CD4-positive, CD25-positive, alpha-beta regulatory T cell (primary cell): ENCODE measurements around the gene PTPRN2. TPM values are rescaled to one million over a fixed set of nuclear protein-coding genes. Genes with fewer than 3 reads are reported as not detected.

Experiments used
- ATAC-seq, 2 donors: fragments of 150-1000 bp; cut with Tn5 transposase; one replicate each; pipeline ENCODE4 v1.10.0; 2021; ENCODE audit warnings: low read depth in 2 of 2, moderate number of reproducible peaks in 2 of 2, moderate library complexity in 1 of 2
- DNase-seq, 3 donors: peaks; one replicate each; pipeline versions ENCODE4 v3.0.0 to v3.0.0-alpha.2; 2012 to 2022; ENCODE audit warnings: mixed read lengths in 1 of 3
- H3K27ac ChIP-seq: one replicate; pipeline ENCODE4 v1.7.0; 2013; ENCODE audit warnings: mild to moderate bottlenecking, low read length; ENCODE audit not compliant: insufficient read depth, poor library complexity, severe bottlenecking
- H3K27me3 ChIP-seq: one replicate; pipeline ENCODE4 v1.7.0; 2013; ENCODE audit warnings: low read length; ENCODE audit not compliant: control insufficient read depth, insufficient read depth
- H3K36me3 ChIP-seq: one replicate; pipeline ENCODE4 v1.7.0; 2013; ENCODE audit warnings: mild to moderate bottlenecking, low read length, moderate library complexity; ENCODE audit not compliant: control insufficient read depth, insufficient read depth
- H3K4me1 ChIP-seq: 2 replicates; pipeline ENCODE4 v1.7.0; 2013; ENCODE audit warnings: mild to moderate bottlenecking, low read length; ENCODE audit not compliant: insufficient read depth, control insufficient read depth, poor library complexity, severe bottlenecking
- H3K4me3 ChIP-seq: one replicate; pipeline ENCODE4 v1.7.0; 2013; ENCODE audit warnings: low read depth, mild to moderate bottlenecking, low read length, moderate library complexity
- H3K9me3 ChIP-seq, 2 experiments: 1 replicate in 1 of 2; 2 replicates in 1 of 2; pipeline ENCODE4 v1.7.0; 2013; ENCODE audit warnings: low read length in 2 of 2, mild to moderate bottlenecking in 1 of 2, moderate library complexity in 1 of 2; ENCODE audit not compliant: control insufficient read depth in 2 of 2
- H3K27ac Mint-ChIP-seq, 3 donors: one replicate each; pipeline ENCODE4 v1.8.0; 2020 to 2022; ENCODE audit warnings: mild to moderate bottlenecking in 3 of 3, mixed read lengths in 3 of 3, moderate library complexity in 2 of 3
- H3K27me3 Mint-ChIP-seq: one replicate; pipeline ENCODE4 v1.8.0; 2022; ENCODE audit warnings: mild to moderate bottlenecking, mixed read lengths
- H3K36me3 Mint-ChIP-seq: one replicate; pipeline ENCODE4 v1.8.0; 2020; ENCODE audit warnings: mixed read lengths
- H3K4me1 Mint-ChIP-seq, 4 donors: one replicate each; pipeline ENCODE4 v1.8.0; 2020 to 2022; ENCODE audit warnings: mixed read lengths in 4 of 4, mild to moderate bottlenecking in 1 of 4
- H3K4me3 Mint-ChIP-seq, 4 donors: one replicate each; pipeline ENCODE4 v1.8.0; 2020 to 2022; ENCODE audit warnings: mild to moderate bottlenecking in 4 of 4, mixed read lengths in 4 of 4, moderate library complexity in 3 of 4
- H3K9me3 Mint-ChIP-seq, 7 donors: one replicate each; pipeline ENCODE4 v1.8.0; 2020 to 2022; ENCODE audit warnings: mixed read lengths in 7 of 7, mild to moderate bottlenecking in 3 of 7, moderate library complexity in 2 of 7
- polyA plus RNA-seq, 4 donors: library from polyadenylated mRNA; unstranded; fragments of 300-500 nt; fragmentation: Illumina TruSeq; gene quantifications; one replicate each; pipeline ENCODE4 v1.2.3, GENCODE V29; 2021
- total RNA-seq: library from RNA; stranded (reverse); gene quantifications from one replicate; pipeline ENCODE4 v1.2.3, GENCODE V29; 2022

Gene PTPRN2
- total and polyA plus RNA-seq, 5 donors from 2014 or later, result 1.6 to 4.7 (median 2.7) TPM

DNA sequence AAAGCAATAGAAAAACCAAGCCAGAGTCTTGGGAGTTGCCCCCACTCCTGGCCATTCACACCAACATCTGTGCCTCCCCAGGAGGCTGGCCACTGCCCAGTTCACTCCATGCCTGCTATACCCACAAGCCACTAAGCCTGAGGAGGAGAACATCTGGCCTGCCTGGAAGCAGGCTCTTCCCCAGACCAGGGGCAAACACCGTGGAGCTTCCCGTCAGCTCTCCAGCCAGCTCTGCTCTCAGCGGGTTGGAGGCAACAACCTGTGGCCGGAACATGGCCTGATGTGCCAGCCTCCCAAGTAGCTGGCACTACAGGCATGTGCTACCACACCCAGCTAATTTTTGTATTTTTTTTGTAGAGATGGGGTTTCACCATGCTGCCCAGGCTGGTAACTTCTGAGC lies 9.1 kb upstream of the PTPRN2 start:
- no peak overlapping the region for H3K4me3 ChIP-seq
- H3K36me3 Mint-ChIP-seq, result peaks cover 3% of the 10 kb centered on the region
- ATAC-seq, result no peak

DNA sequence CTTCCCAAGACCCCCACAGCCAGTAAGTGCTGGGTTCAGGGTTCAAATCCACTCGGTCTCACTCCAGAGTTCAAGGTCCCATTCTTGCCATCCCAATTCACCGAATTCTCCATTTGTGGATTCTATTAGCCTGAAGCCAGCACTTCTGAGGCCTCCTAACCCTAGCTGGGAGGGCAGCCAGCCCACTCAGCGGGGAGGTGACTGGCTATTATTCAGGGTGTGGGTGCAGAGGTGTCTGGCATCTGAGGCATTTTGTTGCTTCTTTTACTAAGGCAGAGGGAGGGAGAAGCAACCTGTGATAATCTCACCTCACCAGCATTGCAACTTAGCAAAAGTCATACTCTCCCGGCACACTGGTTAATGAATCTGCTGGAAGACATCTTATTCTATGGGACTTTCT lies 8.7 kb upstream of the PTPRN2 start:
- no peaks in the 10 kb centered on the region for H3K4me1 ChIP-seq
- peaks cover 0 to 7% of the 10 kb centered on the region in 2 experiments for H3K9me3 ChIP-seq
- H3K9me3 Mint-ChIP-seq, result peaks cover 0 to 7% (median 0%) of the 10 kb centered on the region in 7 donors
- H3K27ac Mint-ChIP-seq, result peak overlapping the region in 1 of 3 donors; percentile 33
- H3K4me3 Mint-ChIP-seq, result no peak overlapping the region
- no peak overlapping the region for H3K4me3 ChIP-seq
- DNase-seq, result no peak
- no peaks in the 10 kb centered on the region for H3K27me3 ChIP-seq
- no peak for ATAC-seq
- H3K36me3 Mint-ChIP-seq, result peaks cover under 1% of the 10 kb centered on the region
- no peaks in the 10 kb centered on the region for H3K36me3 ChIP-seq
- no peaks in the 10 kb centered on the region for H3K4me1 Mint-ChIP-seq
- no peak overlapping the region for H3K27ac ChIP-seq
- peaks cover 1% of the 10 kb centered on the region for H3K27me3 Mint-ChIP-seq

More for the DNA sequence above, 9.1 kb upstream of the PTPRN2 start:
- no peak for DNase-seq
- Histone ChIP-seq H3K4me1 (no peaks in the 10 kb centered on the region), H3K36me3 (no peaks in the 10 kb centered on the region), H3K27me3 (no peaks in the 10 kb centered on the region), H3K27ac (no peak overlapping the region), H3K9me3 (peaks cover 0 to 7% of the 10 kb centered on the region in 2 experiments)
- Mint-ChIP-seq H3K4me1 (no peaks in the 10 kb centered on the region), H3K27me3 (no peaks in the 10 kb centered on the region), H3K9me3 (peaks cover 0 to 7% (median 0%) of the 10 kb centered on the region in 7 donors), H3K27ac (no peak overlapping the region), H3K4me3 (no peak overlapping the region)

DNA sequence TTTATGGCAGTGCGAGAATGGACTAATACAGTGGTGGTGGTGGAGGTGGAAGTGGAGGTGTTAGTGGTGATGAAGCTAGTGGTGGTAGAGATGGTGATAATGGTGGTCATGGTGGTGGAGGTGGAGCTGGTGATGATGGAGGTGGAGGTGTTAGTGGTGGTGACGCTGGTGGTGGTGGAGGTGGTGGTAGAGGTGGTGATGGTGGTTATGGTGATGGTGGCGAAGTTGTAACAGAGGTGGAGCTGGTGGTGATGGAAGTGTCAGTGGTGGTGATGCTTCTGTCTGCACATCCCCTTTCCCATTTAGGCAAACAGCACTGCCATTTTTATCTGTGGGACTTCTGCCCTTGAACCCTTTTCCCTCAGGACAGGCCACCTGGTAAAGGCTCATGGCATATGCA lies 7.4 kb upstream of the PTPRN2 start:
- Histone ChIP-seq H3K36me3 (no peaks in the 10 kb centered on the region), H3K4me1 (no peaks in the 10 kb centered on the region), H3K9me3 (peaks cover 0 to 7% of the 10 kb centered on the region in 2 experiments), H3K4me3 (no peak overlapping the region), H3K27ac (no peak overlapping the region), H3K27me3 (no peaks in the 10 kb centered on the region)
- Mint-ChIP-seq H3K9me3 (peaks cover 0 to 9% (median 0%) of the 10 kb centered on the region in 7 donors), H3K27me3 (peaks cover 4% of the 10 kb centered on the region), H3K27ac (no peak overlapping the region), H3K36me3 (no peaks in the 10 kb centered on the region), H3K4me3 (no peak overlapping the region), H3K4me1 (peaks cover 0 to under 1% (median 0%) of the 10 kb centered on the region in 4 donors)
- ATAC-seq, result peak; percentile 80 to 81
- no peak for DNase-seq

DNA sequence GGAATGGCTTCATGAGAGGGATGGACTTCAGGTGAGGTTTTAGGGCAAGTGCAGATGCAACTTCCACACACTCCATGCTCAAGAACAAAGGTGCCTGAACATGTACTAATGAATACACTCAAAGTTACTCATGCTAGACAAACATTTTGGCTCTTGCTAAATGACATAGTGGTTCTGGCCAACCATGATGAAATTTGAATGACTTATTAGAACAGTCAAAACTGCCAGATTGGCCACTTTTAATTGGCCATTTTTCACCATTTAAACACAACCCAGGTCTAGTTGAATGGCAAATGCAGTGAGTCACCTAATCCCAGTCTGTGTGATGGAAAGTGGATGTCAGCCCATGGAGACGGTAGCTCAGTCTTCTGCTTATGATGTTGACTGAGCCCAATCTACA lies 4.9 kb upstream of the PTPRN2 start:
- Mint-ChIP-seq H3K4me1 (peaks cover 0 to 8% (median 0%) of the 10 kb centered on the region in 4 donors), H3K36me3 (no peaks in the 10 kb centered on the region), H3K9me3 (peaks cover 0 to 13% (median 0%) of the 10 kb centered on the region in 7 donors), H3K4me3 (no peak overlapping the region), H3K27me3 (peaks cover 16% of the 10 kb centered on the region), H3K27ac (no peak overlapping the region)
- Histone ChIP-seq H3K4me3 (no peak overlapping the region), H3K36me3 (no peaks in the 10 kb centered on the region), H3K27ac (no peak overlapping the region), H3K4me1 (peaks cover 4% of the 10 kb centered on the region), H3K27me3 (no peaks in the 10 kb centered on the region), H3K9me3 (peaks cover 0 to 7% of the 10 kb centered on the region in 2 experiments)
- ATAC-seq (no peak), DNase-seq (no peak)

DNA sequence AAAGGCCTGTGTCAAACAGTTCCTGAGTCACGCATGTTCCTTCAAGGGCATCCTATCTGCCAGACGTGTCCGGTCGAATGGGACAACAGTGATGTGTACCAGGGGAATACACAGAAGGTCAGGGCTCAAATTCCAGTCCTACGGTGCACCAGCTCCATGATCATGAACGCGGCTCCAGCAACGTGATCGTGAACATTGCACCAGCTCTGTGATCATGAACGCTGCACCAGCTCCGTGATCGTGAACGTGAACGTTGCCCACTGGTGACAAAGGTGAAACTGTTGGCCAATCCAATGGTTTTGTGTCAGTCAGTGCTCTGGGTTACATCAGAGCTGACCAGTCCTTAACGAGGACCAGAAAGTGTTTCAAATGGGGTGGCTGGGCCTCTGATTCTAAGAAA lies 4.3 kb upstream of the PTPRN2 start:
- no peaks in the 10 kb centered on the region for H3K36me3 Mint-ChIP-seq
- H3K9me3 Mint-ChIP-seq, result peaks cover 0 to 13% (median 0%) of the 10 kb centered on the region in 7 donors
- Histone ChIP-seq H3K27me3 (no peaks in the 10 kb centered on the region), H3K27ac (no peak overlapping the region), H3K4me3 (no peak overlapping the region), H3K9me3 (peaks cover 0 to 7% of the 10 kb centered on the region in 2 experiments), H3K36me3 (no peaks in the 10 kb centered on the region), H3K4me1 (peaks cover 4% of the 10 kb centered on the region)
- H3K4me1 Mint-ChIP-seq, result peaks cover 0 to 8% (median 0%) of the 10 kb centered on the region in 4 donors
- ATAC-seq (no peak), DNase-seq (no peak)
- H3K27ac Mint-ChIP-seq, result no peak overlapping the region
- peaks cover 16% of the 10 kb centered on the region for H3K27me3 Mint-ChIP-seq
- no peak overlapping the region for H3K4me3 Mint-ChIP-seq

DNA sequence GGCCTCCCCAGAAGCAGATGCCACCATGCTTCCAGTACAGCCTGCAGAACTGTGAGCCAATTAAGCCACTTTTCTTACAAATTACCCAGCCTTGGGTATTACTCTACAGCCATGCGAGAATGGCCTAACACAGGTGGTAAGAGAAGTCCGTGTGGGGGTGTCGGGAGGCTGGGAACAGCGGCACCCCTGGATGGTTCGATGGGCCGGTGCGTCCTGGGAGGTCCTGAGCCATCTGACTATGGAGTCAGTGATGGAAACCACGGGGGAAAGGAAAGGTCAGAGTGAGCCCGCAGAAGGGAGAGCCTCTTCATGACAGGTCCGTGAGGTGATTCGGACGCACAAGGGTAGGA lies 2.5 kb upstream of the PTPRN2 start:
- H3K4me1 ChIP-seq, result peaks cover 13% of the 10 kb centered on the region
- H3K9me3 Mint-ChIP-seq, result peaks cover 0 to 15% (median 2%) of the 10 kb centered on the region in 7 donors
- H3K36me3 ChIP-seq, result no peaks in the 10 kb centered on the region
- H3K4me3 ChIP-seq, result no peak overlapping the region
- DNase-seq, result no peak
- H3K27me3 ChIP-seq, result peaks cover 8% of the 10 kb centered on the region
- H3K27me3 Mint-ChIP-seq, result peaks cover 30% of the 10 kb centered on the region
- H3K27ac ChIP-seq, result no peak overlapping the region
- no peak overlapping the region for H3K27ac Mint-ChIP-seq
- ATAC-seq, result no peak
- no peaks in the 10 kb centered on the region for H3K36me3 Mint-ChIP-seq
- H3K9me3 ChIP-seq, result peaks cover 0 to 7% of the 10 kb centered on the region in 2 experiments
- H3K4me3 Mint-ChIP-seq, result no peak overlapping the region
- H3K4me1 Mint-ChIP-seq, result peaks cover 0 to 18% (median 4%) of the 10 kb centered on the region in 4 donors

DNA sequence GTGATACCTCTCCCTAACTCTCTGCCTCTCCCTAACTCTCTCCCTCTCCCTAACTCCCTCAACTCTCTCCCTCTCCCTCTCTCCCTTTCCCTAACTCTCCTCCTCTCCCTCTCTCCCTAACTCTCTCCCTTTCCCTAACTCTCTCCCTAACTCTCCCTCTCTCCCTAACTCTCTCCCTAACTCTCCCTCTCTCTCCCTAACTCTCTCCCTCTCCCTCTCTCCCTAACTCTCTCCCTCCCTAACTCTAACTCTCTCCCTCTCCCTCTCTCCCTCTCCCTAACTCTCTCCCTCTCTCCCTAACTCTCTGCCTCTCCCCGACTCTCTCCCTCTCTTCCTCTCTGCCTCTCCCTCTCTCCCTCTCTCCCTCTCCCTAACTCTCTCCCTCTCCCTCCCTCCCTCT lies 2.0 kb upstream of the PTPRN2 start:
- peaks cover 35% of the 10 kb centered on the region for H3K27me3 Mint-ChIP-seq
- no peak overlapping the region for H3K27ac Mint-ChIP-seq
- Histone ChIP-seq H3K27ac (no peak overlapping the region), H3K27me3 (peaks cover 13% of the 10 kb centered on the region), H3K36me3 (no peaks in the 10 kb centered on the region), H3K4me3 (no peak overlapping the region), H3K9me3 (peaks cover 0 to 7% of the 10 kb centered on the region in 2 experiments), H3K4me1 (peaks cover 13% of the 10 kb centered on the region)
- ATAC-seq (no peak), DNase-seq (no peak)
- H3K4me3 Mint-ChIP-seq, result no peak overlapping the region
- no peaks in the 10 kb centered on the region for H3K36me3 Mint-ChIP-seq
- H3K9me3 Mint-ChIP-seq, result peaks cover 0 to 15% (median 2%) of the 10 kb centered on the region in 7 donors
- peaks cover 0 to 21% (median 4%) of the 10 kb centered on the region in 4 donors for H3K4me1 Mint-ChIP-seq

DNA sequence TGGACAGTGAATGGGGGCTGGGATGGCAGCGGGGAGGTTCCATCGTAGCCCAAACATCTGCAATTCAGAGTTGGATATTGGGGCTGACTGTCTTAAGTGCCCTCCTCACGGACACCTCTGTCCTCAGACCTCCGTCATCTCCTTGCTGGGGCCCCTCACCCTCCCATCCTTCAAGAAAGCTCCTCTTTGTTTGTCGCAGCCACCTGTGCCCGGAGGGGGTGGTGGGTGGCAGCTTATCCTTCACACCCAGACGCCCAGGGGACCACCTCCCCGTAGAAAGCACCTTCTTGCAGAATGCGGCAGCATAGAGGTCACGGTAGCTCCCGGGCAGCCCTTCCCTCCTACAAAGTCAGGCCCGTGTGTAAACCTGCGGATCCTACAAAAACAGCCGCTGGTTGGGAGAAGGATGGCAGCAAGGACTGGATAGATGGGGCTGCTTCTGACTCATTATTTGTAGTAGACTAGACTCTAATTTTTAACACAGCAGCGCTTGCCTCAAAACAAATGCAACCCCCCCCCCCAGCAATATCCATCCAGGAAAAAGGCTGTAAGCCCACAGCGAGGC lies 1.3 kb upstream of the PTPRN2 start:
- H3K9me3 ChIP-seq, result peaks cover 0 to 7% of the 10 kb centered on the region in 2 experiments
- H3K36me3 ChIP-seq, result no peaks in the 10 kb centered on the region
- H3K4me3 ChIP-seq, result no peak overlapping the region
- H3K4me1 ChIP-seq, result peaks cover 13% of the 10 kb centered on the region
- Mint-ChIP-seq H3K4me3 (peak overlapping the region; percentile 41 to 77 (median 66)), H3K27me3 (peaks cover 35% of the 10 kb centered on the region), H3K27ac (no peak overlapping the region), H3K4me1 (peaks cover 0 to 21% (median 4%) of the 10 kb centered on the region in 4 donors), H3K9me3 (peaks cover 0 to 15% (median 2%) of the 10 kb centered on the region in 7 donors), H3K36me3 (peaks cover 3% of the 10 kb centered on the region)
- H3K27ac ChIP-seq, result no peak overlapping the region
- ATAC-seq (no peak), DNase-seq (no peak)
- peaks cover 16% of the 10 kb centered on the region for H3K27me3 ChIP-seq
